ENCODE data around the gene ABCA1. TPM values are rescaled to one million over a fixed set of nuclear protein-coding genes. Genes with fewer than 3 reads are reported as not detected.
A peak's percentile ranks its signal among the peaks of the same experiment; 100 is the strongest.

Gene ABCA1
- total and polyA plus RNA-seq, 10 of the 15 experiments (the other 5 are each of a cell fraction or from before 2014, with no cell fraction given), result 0.01 to 0.56 (median 0.16) TPM

DNA sequence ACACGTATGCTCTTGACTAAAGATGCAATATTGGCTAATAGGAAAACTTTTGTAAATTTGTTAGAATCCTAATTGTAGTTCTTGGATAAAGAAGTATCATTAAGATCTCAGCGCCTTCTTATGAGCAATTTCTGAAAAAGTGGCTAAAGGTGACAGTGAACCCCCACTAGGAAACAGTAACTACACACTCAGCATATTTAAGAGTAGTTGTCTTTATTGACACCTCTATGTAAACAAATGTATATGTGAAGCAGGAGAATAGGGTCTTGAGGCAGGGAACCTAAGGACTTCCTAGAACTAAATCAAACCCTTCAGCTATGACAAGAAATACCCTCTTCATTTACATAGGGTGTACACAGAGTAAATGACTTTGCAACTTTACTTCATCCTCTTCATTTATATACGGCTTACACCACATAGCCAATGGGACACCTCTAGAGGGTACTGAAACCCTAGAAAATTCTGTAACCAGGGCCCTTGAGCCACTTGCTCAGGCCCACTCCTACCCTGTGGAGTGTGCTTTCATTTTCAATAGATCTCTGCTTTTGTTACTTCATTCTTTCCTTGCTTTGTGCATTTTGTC, 177.7 kb downstream of the ABCA1 start (continued):
- TF ChIP-seq, protein P1, sequence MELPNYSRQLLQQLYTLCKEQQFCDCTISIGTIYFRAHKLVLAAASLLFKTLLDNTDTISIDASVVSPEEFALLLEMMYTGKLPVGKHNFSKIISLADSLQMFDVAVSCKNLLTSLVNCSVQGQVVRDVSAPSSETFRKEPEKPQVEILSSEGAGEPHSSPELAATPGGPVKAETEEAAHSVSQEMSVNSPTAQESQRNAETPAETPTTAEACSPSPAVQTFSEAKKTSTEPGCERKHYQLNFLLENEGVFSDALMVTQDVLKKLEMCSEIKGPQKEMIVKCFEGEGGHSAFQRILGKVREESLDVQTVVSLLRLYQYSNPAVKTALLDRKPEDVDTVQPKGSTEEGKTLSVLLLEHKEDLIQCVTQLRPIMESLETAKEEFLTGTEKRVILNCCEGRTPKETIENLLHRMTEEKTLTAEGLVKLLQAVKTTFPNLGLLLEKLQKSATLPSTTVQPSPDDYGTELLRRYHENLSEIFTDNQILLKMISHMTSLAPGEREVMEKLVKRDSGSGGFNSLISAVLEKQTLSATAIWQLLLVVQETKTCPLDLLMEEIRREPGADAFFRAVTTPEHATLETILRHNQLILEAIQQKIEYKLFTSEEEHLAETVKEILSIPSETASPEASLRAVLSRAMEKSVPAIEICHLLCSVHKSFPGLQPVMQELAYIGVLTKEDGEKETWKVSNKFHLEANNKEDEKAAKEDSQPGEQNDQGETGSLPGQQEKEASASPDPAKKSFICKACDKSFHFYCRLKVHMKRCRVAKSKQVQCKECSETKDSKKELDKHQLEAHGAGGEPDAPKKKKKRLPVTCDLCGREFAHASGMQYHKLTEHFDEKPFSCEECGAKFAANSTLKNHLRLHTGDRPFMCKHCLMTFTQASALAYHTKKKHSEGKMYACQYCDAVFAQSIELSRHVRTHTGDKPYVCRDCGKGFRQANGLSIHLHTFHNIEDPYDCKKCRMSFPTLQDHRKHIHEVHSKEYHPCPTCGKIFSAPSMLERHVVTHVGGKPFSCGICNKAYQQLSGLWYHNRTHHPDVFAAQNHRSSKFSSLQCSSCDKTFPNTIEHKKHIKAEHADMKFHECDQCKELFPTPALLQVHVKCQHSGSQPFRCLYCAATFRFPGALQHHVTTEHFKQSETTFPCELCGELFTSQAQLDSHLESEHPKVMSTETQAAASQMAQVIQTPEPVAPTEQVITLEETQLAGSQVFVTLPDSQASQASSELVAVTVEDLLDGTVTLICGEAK (IDR thresholded peaks at IDR 0.05; ENCODE audit: borderline replicate concordance), result peak; percentile 28; the same call in 1 of the 2 replicates
- TF ChIP-seq DPF2 (IDR thresholded peaks at IDR 0.05) (no peak), IRF4 (IDR thresholded peaks at IDR 0.05; ENCODE audit: low read depth, low read length) (no peak)
- TF ChIP-seq, protein P2, sequence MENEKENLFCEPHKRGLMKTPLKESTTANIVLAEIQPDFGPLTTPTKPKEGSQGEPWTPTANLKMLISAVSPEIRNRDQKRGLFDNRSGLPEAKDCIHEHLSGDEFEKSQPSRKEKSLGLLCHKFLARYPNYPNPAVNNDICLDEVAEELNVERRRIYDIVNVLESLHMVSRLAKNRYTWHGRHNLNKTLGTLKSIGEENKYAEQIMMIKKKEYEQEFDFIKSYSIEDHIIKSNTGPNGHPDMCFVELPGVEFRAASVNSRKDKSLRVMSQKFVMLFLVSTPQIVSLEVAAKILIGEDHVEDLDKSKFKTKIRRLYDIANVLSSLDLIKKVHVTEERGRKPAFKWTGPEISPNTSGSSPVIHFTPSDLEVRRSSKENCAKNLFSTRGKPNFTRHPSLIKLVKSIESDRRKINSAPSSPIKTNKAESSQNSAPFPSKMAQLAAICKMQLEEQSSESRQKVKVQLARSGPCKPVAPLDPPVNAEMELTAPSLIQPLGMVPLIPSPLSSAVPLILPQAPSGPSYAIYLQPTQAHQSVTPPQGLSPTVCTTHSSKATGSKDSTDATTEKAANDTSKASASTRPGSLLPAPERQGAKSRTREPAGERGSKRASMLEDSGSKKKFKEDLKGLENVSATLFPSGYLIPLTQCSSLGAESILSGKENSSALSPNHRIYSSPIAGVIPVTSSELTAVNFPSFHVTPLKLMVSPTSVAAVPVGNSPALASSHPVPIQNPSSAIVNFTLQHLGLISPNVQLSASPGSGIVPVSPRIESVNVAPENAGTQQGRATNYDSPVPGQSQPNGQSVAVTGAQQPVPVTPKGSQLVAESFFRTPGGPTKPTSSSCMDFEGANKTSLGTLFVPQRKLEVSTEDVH (IDR thresholded peaks at IDR 0.05; ENCODE audit: low read depth, partially characterized antibody), result no peak
